ENCODE data around the gene USP24. TPM values are rescaled to one million over a fixed set of nuclear protein-coding genes. Genes with fewer than 3 reads are reported as not detected.

Gene USP24
- total RNA-seq, 2 experiments from 2014 or later: 37.5 to 39.9 TPM

- H3K4me3 Mint-ChIP-seq: no peak overlapping the region
- H3K27ac Mint-ChIP-seq: no peak overlapping the region
- H3K36me3 Mint-ChIP-seq (ENCODE audit: low read depth): peaks cover 52% of the 10 kb centered on the region
- POLR2A ChIA-PET: no interaction called here
- peaks cover 21% of the 10 kb centered on the region for H3K4me1 Mint-ChIP-seq
- H3K27me3 Mint-ChIP-seq: no peaks in the 10 kb centered on the region
- peaks cover 20% of the 10 kb centered on the region for H3K9me3 Mint-ChIP-seq
- CTCF ChIA-PET: no interaction called here
- no peak for DNase-seq
Observed at GRCh38 chr1:55185832-55186231, 29.3 kb downstream of the USP24 start.

- peaks cover 52% of the 10 kb centered on the region for H3K36me3 Mint-ChIP-seq (ENCODE audit: low read depth)
Observed at GRCh38 chr1:55184859-55185258, 30.3 kb downstream of the USP24 start.

DNA sequence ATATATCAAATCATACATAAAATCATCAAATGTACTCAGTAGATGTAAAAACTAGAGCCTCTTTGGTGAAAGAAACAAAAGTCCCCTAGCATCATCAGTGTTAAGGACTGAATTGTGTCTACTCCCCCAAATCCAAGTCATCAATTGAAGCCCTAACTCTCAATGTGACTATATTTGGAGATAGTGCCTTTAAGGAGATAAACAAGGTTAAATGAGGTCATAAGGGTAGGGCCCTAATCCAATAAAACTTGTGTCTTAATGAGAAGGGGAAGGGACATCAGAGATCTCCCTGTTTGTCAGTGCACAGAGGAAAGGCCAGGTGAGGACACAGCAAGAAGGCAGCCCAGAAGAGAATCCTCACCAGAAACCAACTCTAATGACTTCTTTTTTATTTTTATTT is 33.5 kb downstream of the USP24 start:
- Mint-ChIP-seq H3K4me1 (peaks cover 17% of the 10 kb centered on the region), H3K27ac (no peak overlapping the region), H3K4me3 (no peak overlapping the region), H3K9me3 (peaks cover 18% of the 10 kb centered on the region), H3K36me3 (ENCODE audit: low read depth) (peaks cover 46% of the 10 kb centered on the region), H3K27me3 (no peaks in the 10 kb centered on the region)
- CTCF ChIA-PET: no interaction called here
- POLR2A ChIA-PET: no interaction called here
- DNase-seq: no peak

More at GRCh38 chr1:55184859-55185258, 30.3 kb downstream of the USP24 start:
- H3K4me1 Mint-ChIP-seq: peaks cover 23% of the 10 kb centered on the region
- ChIA-PET POLR2A (no interaction called here), CTCF (no interaction called here)
- DNase-seq: no peak
- H3K27ac Mint-ChIP-seq: no peak overlapping the region
- H3K4me3 Mint-ChIP-seq: no peak overlapping the region
- no peaks in the 10 kb centered on the region for H3K27me3 Mint-ChIP-seq
- peaks cover 20% of the 10 kb centered on the region for H3K9me3 Mint-ChIP-seq

- peaks cover 7% of the 10 kb centered on the region for H3K4me1 Mint-ChIP-seq
- CTCF ChIA-PET: no interaction called here
- POLR2A ChIA-PET: no interaction called here
- no peak overlapping the region for H3K4me3 Mint-ChIP-seq
- no peaks in the 10 kb centered on the region for H3K27me3 Mint-ChIP-seq
- H3K27ac Mint-ChIP-seq: no peak overlapping the region
- H3K9me3 Mint-ChIP-seq: peaks cover 8% of the 10 kb centered on the region
- DNase-seq: no peak
- H3K36me3 Mint-ChIP-seq (ENCODE audit: low read depth): peaks cover 37% of the 10 kb centered on the region
Observed at GRCh38 chr1:55180075-55180670, 35.0 kb downstream of the USP24 start.

GRCh38 chr1:55179177-55179835 is 35.9 kb downstream of the USP24 start:
- Mint-ChIP-seq H3K9me3 (peaks cover 4% of the 10 kb centered on the region), H3K4me3 (no peak overlapping the region), H3K27ac (no peak overlapping the region), H3K27me3 (no peaks in the 10 kb centered on the region), H3K36me3 (ENCODE audit: low read depth) (peaks cover 30% of the 10 kb centered on the region), H3K4me1 (peaks cover 6% of the 10 kb centered on the region)
- DNase-seq: no peak
- CTCF ChIA-PET: interaction anchor here (1.6 kb wide), 1 partner anchor 26 kb away, joined by 3 read pairs; no protein-coding TSS in a partner anchor
- POLR2A ChIA-PET: no interaction called here

DNA sequence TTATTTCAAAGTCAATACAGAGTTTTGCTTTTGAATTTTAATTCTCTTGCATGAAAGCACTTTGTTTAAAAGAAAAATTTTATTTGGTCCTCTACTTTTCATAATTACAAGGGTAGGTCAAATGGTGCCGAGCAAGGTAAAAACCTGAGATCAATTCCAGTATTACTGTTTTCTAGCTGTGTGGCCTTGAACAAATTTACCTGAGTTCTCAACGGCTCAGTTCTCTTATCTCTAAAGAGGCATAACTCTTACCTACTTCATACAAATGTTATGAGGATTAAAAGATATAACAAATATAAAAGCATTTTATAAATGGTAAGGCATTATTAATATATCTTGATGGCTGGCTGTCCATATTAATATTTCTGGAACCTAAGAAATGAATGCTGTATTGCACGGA is 42.5 kb downstream of the USP24 start:
- no peaks in the 10 kb centered on the region for H3K9me3 Mint-ChIP-seq
- H3K27me3 Mint-ChIP-seq: no peaks in the 10 kb centered on the region
- no peak overlapping the region for H3K27ac Mint-ChIP-seq
- CTCF ChIA-PET: no interaction called here
- H3K36me3 Mint-ChIP-seq (ENCODE audit: low read depth): peaks cover 35% of the 10 kb centered on the region
- DNase-seq: no peak
- H3K4me1 Mint-ChIP-seq: peaks cover 3% of the 10 kb centered on the region
- POLR2A ChIA-PET: no interaction called here
- no peak overlapping the region for H3K4me3 Mint-ChIP-seq

DNA sequence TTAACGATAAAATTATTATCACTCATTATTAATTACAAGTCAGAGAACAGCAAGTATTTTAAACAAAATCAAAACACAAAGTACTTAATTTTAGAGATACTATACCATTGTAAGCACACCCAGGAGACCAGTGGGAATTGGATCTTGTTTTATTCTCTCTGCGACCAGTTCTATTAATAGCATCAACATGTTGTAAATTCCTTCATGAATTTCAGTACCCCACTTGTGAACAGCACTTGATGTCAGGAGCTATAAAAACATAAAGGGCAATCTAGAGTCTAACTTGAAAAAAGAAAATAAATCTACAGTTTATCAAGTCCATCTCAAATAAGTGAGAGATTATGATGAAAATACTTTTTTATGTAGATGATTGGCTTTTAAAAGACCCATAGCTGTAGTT is 42.9 kb downstream of the USP24 start:
- no peak overlapping the region for H3K4me3 Mint-ChIP-seq

GRCh38 chr1:55171694-55172093 is 43.5 kb downstream of the USP24 start:
- H3K27ac Mint-ChIP-seq: no peak overlapping the region
- no peak for DNase-seq
- no peaks in the 10 kb centered on the region for H3K27me3 Mint-ChIP-seq
- peaks cover 40% of the 10 kb centered on the region for H3K36me3 Mint-ChIP-seq (ENCODE audit: low read depth)
- no peak overlapping the region for H3K4me3 Mint-ChIP-seq
- H3K9me3 Mint-ChIP-seq: no peaks in the 10 kb centered on the region
- ChIA-PET POLR2A (no interaction called here), CTCF (no interaction called here)
- H3K4me1 Mint-ChIP-seq: peaks cover 3% of the 10 kb centered on the region

More for the DNA sequence above, 42.9 kb downstream of the USP24 start:
- no peak for DNase-seq
- ChIA-PET POLR2A (no interaction called here), CTCF (no interaction called here)
- Mint-ChIP-seq H3K4me1 (peaks cover 3% of the 10 kb centered on the region), H3K9me3 (no peaks in the 10 kb centered on the region), H3K27me3 (no peaks in the 10 kb centered on the region), H3K27ac (no peak overlapping the region), H3K36me3 (ENCODE audit: low read depth) (peaks cover 39% of the 10 kb centered on the region)

DNA sequence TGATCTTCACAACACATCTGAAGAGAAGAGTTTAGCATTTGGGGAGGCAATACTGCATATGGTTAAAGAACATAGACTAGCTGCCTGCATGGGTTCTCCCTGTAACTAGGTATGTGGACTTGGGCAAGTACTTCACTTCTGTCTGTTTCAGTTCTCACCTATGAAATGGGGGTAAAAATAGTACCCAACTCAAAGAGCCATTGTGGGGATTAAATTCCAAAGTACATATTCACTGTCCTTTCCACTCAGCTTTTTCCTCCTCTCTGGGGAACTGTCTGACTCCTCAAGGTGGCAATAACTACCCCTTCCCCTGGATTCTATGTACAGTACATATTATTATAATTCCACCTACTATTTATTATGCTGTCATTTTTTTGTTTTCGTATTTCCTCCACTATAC is 44.7 kb downstream of the USP24 start:
- Mint-ChIP-seq H3K36me3 (ENCODE audit: low read depth) (peaks cover 42% of the 10 kb centered on the region), H3K9me3 (no peaks in the 10 kb centered on the region), H3K4me1 (peaks cover 4% of the 10 kb centered on the region), H3K27me3 (no peaks in the 10 kb centered on the region), H3K27ac (no peak overlapping the region), H3K4me3 (no peak overlapping the region)
- ChIA-PET POLR2A (no interaction called here), CTCF (no interaction called here)
- no peak for DNase-seq

- no peak overlapping the region for H3K4me3 Mint-ChIP-seq
- peaks cover 15% of the 10 kb centered on the region for H3K4me1 Mint-ChIP-seq
- no peak overlapping the region for H3K27ac Mint-ChIP-seq
- no peaks in the 10 kb centered on the region for H3K9me3 Mint-ChIP-seq
- H3K27me3 Mint-ChIP-seq: no peaks in the 10 kb centered on the region
- no peak for DNase-seq
- peaks cover 54% of the 10 kb centered on the region for H3K36me3 Mint-ChIP-seq (ENCODE audit: low read depth)
- POLR2A ChIA-PET: no interaction called here
- CTCF ChIA-PET: no interaction called here
Observed at GRCh38 chr1:55169126-55169525, 46.0 kb downstream of the USP24 start.

GRCh38 chr1:55168353-55168752 is 46.8 kb downstream of the USP24 start:
- CTCF ChIA-PET: interaction anchor here (0.6 kb wide), 1 partner anchor 1546 kb away, joined by 3 read pairs; no protein-coding TSS in a partner anchor
- Mint-ChIP-seq H3K27me3 (no peaks in the 10 kb centered on the region), H3K4me1 (peaks cover 18% of the 10 kb centered on the region), H3K27ac (no peak overlapping the region), H3K36me3 (ENCODE audit: low read depth) (peaks cover 58% of the 10 kb centered on the region), H3K4me3 (no peak overlapping the region), H3K9me3 (no peaks in the 10 kb centered on the region)
- POLR2A ChIA-PET: no interaction called here
- no peak for DNase-seq

DNA sequence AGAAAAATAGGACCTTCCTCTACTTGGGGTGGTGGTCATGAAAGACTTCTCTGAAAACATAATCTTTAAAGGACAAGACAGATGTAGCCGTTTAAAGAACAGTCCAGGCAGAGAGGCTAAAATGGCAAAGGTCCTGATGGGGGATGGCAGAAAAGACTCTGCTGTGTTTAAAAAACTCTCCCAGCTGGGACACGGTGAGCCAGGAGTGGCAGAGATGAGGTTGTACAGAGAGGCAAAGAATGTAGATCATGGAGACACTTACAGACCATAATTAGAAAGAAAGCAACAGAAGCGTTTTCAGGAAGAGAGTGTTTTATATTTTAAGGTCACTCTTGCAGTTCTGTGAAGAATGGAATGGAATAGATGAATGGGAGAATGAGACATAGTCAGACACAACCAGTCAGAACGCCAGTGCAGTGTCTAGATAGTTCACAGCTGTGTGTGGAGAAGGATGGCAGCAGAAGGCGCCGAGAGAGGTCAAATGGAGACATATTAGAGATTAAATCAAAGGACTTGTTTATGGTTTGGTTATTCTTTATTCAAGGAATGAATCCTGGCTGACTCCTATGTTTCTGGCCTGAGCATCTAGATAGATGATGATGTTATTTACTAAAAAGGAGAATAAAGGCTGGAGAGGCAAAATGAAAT is 47.8 kb downstream of the USP24 start:
- no peaks in the 10 kb centered on the region for H3K27me3 Mint-ChIP-seq
- H3K36me3 Mint-ChIP-seq (ENCODE audit: low read depth): peaks cover 55% of the 10 kb centered on the region
- no peak overlapping the region for H3K4me3 Mint-ChIP-seq
- CTCF ChIA-PET: interaction anchor here (1.8 kb wide), 1 partner anchor 10 kb away, joined by 5 read pairs; no protein-coding TSS in a partner anchor
- H3K4me1 Mint-ChIP-seq: peaks cover 18% of the 10 kb centered on the region
- H3K9me3 Mint-ChIP-seq: no peaks in the 10 kb centered on the region
- DNase-seq: no peak
- H3K27ac Mint-ChIP-seq: no peak overlapping the region
- POLR2A ChIA-PET: no interaction called here

DNA sequence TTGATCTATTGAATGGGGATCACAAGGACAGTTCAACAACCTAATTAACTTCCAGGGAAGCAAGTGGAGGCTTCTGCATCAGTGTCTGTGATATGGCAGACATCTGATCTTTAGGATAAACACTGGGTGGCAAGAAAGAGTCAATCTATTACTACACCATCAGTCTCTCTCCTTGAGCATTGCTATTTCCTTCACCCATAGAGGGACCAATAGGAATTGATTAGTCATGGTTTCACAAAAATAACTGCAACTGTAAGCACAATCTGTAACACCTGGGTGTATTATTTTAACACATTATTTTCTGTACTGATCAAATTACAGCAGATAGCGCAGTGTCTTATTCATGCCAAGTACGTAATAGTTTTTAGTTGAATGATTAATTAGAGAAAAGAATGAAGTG is 50.3 kb downstream of the USP24 start:
- Mint-ChIP-seq H3K4me3 (no peak overlapping the region), H3K9me3 (no peaks in the 10 kb centered on the region), H3K36me3 (ENCODE audit: low read depth) (peaks cover 43% of the 10 kb centered on the region), H3K27me3 (no peaks in the 10 kb centered on the region), H3K27ac (no peak overlapping the region), H3K4me1 (peaks cover 18% of the 10 kb centered on the region)
- POLR2A ChIA-PET: no interaction called here
- no peak for DNase-seq
- CTCF ChIA-PET: no interaction called here

Data from activated CD4-positive, alpha-beta T cell treated with anti-CD3 and anti-CD28 coated beads, Interleukin-2, amount 10 ng/mL, durations not matched to agents 7 days and 5 days (primary cell).